Measurements from ENCODE around the gene POLR2J3. TPM values are rescaled to one million over a fixed set of nuclear protein-coding genes. Genes with fewer than 3 reads are reported as not detected.
"Not testable (repeated sequence)": the region's sequence is repeated elsewhere in the genome, so short reads cannot be mapped to it uniquely, and the experiment has no call there.

POLR2J3 gene
- total RNA-seq, 1 donor, result 43.6 TPM

DNA sequence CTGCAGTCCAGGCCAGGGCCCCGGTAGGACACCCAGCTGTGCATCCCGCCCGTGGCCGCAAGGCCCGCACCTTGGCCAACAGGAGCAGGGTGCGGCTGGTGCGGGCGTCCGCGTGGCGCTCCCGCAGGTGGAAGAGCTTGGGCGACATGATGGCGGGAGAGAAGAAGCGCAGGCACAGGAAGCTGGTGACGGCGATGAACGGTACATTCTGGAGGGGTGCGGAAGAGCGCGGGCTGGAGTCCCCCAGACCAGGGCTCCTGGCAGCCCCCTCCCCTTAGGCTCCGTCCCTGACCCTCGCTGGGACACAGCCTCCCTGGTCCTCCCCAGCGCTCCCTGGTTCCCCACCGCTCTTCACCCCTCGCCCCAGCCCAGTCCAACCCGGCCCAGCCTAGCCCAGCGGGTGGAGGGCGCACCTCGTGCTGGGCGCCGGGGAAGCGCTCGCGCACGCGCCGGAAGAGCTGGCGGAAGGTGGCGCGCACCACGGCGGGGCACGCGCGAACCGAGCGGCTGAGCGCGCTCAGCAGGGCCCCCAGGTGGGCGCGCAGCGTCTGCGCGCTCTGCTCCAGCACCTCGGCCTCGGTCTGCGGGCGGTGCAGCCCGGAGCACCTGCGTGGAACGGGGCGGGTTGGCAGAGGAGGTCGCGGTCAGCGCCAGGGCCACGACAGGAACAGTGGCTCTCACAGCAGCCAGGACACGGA lies 21.4 kb upstream of the POLR2J3 start:
- not testable (repeated sequence) for H3K4me3 ChIP-seq (ENCODE audit: low read depth, low read length); DNase-seq (ENCODE audit: low read depth)

DNA sequence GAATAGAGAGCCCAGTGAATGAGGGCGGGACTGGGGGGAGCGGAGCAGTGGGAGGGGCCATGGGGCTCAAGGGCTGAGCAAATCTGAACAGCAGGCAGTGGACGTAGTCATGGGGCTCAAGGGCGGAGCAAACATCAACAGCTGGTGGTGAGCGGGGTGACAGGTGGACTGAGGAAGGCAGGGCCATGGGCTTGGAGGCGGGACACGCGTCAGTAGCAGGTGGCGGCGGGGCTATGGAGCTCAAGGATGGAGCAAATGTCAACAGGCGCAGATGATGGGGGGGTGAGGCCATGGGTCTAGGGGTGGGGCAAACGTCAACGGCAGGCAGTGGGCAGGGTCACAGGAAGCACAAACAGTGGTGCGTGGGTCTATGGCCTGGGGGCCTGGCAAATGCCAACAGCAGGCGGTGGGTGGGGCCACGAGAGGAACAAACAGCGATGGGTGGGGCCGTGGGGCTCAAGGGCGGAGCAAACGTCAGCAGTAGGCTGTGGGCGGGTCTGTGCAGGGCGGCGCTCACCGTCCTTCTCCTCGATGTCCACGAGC lies 20.2 kb upstream of the POLR2J3 start:
- not testable (repeated sequence) for DNase-seq (ENCODE audit: low read depth); H3K4me3 ChIP-seq (ENCODE audit: low read depth, low read length)

DNA sequence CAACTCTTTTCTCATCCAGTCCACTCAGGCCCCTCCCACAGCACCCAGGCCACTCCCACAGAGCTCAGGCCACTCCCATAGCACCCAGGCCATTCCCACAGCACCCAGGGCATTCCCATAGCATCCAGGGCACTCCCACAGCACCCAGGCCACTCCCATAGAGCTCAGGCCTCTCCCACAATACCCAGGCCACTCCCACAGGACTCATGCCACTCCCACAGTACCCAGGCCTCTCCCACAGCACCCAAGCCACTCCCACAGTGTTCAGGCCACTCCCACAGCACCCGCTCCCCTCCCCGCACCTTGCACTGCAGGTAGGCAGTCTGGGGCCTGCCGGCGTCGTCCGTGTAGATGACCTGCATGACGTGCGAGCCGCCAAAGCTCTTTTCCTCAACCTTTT lies 17.5 kb upstream of the POLR2J3 start:
- H3K4me3 ChIP-seq (ENCODE audit: low read depth, low read length); DNase-seq (ENCODE audit: low read depth): not testable (repeated sequence)

DNA sequence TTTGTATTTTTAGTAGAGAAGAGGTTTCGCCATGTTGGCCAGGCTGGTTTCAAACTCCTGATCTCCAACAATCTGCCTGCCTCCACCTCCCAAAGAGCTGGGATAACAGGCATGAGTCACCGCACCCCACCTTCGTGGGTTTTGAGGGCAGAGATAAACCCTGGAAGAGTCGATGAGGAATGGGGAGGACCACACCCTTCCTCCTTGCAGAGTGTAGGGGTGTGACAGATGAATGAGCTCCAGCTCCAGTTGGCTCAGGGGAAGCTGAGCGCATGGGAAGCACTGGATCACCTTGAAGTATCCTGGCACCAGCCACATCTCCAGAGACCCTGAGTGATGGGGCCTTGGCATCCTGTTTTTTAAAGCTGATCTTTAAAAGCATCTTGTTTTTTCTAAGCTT lies 11.1 kb upstream of the POLR2J3 start:
- H3K4me3 ChIP-seq (ENCODE audit: low read depth, low read length); DNase-seq (ENCODE audit: low read depth): not testable (repeated sequence)

DNA sequence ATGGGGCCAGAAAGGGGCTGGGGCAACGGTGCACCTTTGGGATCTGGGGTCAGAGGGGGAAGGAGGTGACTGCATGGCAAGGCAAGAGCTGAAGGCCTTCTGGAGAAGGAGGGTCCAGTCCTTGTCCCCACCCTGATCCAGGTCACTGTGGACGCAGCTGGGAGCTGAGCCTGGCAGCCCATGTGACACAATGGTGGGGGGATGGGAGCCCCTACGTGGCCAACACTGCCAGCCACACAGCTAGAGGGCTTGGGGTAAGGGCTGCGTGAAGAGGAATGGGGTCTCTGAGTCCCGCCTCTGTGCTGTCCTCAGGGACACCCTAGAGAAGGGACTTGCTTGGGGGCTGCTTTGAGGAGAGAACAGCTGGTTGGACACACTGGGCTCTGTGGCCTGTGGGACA lies 9.3 kb upstream of the POLR2J3 start:
- not testable (repeated sequence) for H3K4me3 ChIP-seq (ENCODE audit: low read depth, low read length); DNase-seq (ENCODE audit: low read depth)

DNA sequence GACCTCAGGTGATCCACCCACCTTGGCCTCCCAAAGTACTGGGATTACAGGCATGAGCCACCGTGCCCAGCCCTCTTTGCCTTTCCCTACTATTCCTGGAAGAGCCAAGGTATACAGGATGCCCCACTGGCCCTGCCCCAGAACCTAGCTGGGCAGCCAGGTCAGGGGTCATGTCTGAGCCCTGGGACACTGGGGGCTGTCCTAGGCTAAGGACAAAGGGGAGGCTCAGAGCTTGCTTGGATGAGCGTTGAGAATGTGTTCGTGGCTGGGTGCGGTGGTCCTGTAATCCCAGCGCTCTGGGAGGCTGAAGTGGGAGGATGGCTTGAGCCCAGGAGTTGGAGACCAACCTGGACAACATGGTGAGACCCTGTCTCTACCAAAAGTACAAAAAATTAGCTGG lies 6.1 kb upstream of the POLR2J3 start:
- H3K4me3 ChIP-seq (ENCODE audit: low read depth, low read length); DNase-seq (ENCODE audit: low read depth): not testable (repeated sequence)

DNA sequence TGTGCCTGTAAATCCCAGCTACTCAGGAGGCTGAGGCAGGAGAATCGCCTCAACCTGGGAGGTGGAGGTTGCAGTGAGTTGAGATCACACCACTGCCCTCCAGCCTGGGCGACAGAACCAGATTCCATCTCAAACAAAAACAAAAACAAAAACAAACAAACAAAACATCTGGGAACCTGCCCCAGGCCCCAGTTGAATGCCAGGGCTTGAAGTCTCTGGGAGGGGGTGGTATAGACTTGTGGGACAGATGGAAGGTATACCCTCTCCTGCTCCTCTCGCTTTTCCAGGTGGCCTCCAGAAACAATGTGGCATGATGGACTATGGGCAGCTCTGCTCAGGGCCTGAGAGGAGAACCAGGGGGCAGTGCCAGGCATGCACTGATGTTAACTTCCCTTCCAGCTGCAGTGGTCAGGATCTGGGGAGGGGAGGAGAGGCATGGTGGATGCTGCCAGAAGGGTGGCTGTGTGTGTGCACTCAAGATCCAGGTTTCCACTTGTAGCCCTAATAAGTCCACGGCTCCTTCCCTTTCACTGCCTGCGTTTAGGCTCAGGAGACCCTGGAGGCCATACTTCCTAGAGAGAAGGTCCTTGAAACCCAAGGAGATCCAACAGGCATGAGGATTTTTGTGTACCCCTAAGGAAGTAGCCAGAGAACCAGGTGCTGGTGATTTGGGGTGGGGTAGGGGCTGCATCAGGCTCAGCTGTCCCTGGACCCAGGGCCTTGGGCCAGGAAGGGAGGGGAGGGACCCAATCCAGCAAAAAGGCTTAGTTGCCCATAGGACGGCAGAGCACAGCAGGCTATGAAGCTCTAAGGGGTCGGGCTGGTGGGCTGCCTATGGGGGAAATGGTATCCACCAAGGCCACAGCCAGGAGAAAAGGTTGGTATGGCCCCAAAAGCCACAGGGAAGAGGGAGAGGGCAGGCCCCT lies 5.2 kb upstream of the POLR2J3 start:
- not testable (repeated sequence) for DNase-seq (ENCODE audit: low read depth); H3K4me3 ChIP-seq (ENCODE audit: low read depth, low read length)

DNA sequence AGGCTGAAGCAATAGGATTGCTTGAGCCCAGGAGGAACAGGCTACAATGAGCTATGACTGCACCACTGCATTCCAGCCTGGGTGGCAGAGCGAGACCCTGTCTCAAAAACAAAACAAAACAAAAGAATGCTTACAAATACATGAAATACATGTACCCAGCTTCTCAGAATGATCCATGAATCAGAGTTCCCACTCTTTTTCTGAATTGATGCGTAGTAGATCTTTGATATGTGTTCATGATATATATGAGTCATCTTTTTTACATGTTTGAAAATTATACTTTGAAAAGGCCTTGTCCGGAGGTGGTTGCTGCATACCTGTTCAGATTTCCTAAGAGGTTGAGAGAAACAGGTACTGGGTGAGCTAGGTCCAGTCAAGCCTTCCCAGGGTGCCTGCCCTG lies 4.0 kb upstream of the POLR2J3 start:
- H3K4me3 ChIP-seq (ENCODE audit: low read depth, low read length); DNase-seq (ENCODE audit: low read depth): not testable (repeated sequence)

DNA sequence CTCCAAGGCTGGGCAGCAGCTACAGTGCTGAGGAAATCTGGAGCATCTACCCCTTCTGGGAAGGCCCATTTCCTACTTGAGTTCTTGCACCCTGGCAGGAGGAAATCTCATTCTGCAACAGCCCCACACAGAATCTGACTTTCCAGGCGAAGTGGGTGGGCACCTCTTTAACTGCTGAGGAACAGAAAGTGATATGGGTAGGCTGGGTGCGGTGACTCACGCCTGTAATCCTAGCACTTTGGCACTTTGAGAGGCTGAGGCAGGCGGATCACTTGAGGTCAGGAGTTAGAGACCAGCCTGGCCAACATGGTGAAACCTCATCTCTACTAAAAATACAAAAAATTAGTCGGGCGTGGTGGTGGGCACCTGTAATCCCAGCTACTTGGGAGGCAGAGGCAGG lies 2.2 kb upstream of the POLR2J3 start:
- not testable (repeated sequence) for H3K4me3 ChIP-seq (ENCODE audit: low read depth, low read length); DNase-seq (ENCODE audit: low read depth)

DNA sequence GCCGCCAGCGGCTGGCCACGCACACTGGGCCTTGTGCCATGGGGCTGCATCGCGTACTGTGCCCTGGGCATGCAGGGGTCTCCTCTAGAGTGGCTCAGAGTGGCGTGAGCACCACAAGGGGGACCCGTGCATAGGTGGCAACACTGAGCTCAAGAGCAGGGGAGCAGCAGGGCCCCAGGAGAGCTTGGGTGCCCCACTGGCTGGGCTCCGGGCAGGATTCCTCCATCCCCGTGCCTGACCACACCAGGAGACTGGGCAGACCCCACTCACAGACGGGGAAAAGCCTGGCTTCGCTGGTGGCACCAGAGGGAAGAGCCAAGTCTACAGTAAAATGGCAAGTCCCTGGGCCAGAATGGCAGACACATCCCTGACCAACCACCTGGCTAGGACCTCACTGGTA lies 3.8 kb downstream of the POLR2J3 start:
- H3K4me3 ChIP-seq (ENCODE audit: low read depth, low read length); DNase-seq (ENCODE audit: low read depth): not testable (repeated sequence)

DNA sequence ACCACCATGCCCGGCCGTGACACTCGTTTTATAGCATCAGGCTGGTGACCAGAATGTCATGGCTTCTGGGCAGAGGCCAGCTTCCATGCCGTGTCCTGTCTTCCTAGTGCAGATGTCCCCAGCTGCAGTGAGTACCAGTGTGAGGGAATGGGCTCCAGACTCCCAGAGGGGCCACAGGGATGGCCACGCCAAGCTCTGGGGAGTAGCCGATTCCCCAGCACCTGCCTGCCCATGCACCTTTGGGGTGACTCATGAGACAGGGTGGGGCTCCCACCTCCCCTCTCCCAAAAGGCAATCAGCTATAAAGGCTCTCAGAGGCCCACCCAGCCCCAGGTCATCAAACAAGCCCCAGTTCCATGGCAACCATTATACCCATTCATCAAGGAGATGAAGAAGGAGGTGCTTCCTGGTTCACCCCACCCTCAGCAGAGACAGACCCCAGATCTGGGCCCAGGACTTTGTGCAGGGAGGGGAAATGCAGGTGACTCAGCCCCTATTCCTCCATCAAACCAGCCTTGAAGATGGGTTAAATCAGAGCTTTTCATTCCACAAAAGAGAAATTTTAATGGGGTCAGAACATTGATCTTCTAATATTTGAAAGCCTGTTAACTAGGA lies 21.5 kb downstream of the POLR2J3 start, which contains the start of gene SPDYE2:
TSS of gene SPDYE2 (plus strand) at position 419 of the 615 bp plus-strand sequence. CDS start 2,030 bp downstream, outside the sequence.
- not testable (repeated sequence) for DNase-seq (ENCODE audit: low read depth); H3K4me3 ChIP-seq (ENCODE audit: low read depth, low read length)

DNA sequence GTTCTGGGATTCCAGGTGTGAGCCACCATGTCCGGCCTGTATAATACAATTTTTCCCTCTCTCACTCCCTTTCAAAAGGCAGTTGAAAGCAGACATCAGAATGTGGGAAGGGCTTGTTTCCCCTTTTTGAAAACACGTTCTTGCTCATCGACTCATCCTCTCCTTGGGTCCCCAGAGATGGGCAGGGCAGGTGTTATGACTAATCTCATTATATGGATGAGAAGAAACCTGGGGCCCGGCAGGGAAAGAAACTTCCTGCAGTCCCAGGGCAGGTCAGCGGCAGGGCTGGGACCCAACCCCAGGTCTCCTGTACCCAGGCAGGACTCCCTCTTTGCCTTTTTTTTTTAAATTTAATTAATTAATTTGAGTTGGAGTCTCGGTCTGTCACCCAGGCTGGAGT lies 26.0 kb downstream of the POLR2J3 start:
- not testable (repeated sequence) for H3K4me3 ChIP-seq (ENCODE audit: low read depth, low read length); DNase-seq (ENCODE audit: low read depth)

DNA sequence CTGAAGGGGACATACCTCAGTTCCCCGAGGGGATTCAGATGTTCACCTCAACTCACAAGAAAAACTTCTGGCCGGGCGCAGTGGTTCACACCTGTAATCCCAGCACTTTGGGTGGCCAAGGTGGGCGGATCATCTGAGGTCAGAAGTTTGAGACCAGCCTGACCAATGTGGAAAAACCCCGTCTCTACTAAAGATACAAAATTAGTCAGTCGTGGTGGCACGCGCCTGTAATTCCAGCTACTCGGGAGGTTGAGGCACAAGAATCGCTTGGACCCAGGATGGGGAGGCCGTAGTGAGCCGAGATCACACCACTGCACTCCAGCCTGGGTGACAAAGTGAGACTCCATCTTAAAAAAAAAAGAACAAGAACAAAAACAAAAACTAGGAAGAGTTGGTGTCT lies 27.1 kb downstream of the POLR2J3 start:
- not testable (repeated sequence) for DNase-seq (ENCODE audit: low read depth)

DNA sequence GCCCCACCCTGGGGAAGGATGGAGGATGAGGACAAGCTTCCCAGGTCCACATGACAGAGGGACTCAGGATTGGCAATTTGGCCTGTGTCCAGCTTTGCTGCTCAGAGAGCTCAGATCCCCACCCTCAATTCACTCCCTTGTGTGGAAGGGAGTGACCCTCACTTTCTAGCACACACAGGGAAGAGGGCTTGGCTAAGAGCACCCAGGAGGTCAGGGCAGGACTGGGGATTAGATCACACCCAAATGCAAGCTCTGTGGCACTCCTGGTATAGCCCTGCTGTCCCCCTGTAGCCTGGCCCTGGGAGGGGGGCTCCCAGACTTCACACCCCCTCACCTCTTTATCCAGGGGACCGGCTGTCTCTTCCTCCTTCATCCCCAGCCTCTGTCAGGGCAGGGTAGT lies 28.0 kb downstream of the POLR2J3 start:
- DNase-seq (ENCODE audit: low read depth); H3K4me3 ChIP-seq (ENCODE audit: low read depth, low read length): not testable (repeated sequence)

More for the DNA sequence above, 27.1 kb downstream of the POLR2J3 start:
- not testable (repeated sequence) for H3K4me3 ChIP-seq (ENCODE audit: low read depth, low read length)

DNA sequence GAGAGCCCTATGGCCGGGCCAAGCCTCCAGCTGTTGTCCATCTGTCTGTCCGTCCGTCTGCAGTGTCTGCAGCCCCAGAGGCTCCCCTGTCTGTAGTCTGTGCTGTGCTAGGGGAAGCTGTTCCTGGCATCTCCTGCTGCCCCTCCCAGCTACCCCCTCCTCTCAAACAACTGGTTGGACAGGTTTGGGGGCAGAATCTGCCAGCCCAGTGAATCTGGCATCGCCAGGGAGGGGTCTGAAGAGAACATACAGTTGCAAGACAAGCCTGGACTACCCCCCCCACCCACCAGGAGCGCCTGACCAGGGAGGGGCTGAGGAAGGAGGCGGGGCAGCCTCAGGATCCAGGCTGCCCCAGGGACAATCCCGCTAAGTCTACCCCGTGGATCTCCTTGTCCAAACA lies 28.8 kb downstream of the POLR2J3 start, which contains the start of gene UPK3BL2:
TSS of gene UPK3BL2 (minus strand) at position 101 of the 400 bp plus-strand sequence. CDS start at position 41, 60 bp downstream.
- not testable (repeated sequence) for DNase-seq (ENCODE audit: low read depth); H3K4me3 ChIP-seq (ENCODE audit: low read depth, low read length)

DNA sequence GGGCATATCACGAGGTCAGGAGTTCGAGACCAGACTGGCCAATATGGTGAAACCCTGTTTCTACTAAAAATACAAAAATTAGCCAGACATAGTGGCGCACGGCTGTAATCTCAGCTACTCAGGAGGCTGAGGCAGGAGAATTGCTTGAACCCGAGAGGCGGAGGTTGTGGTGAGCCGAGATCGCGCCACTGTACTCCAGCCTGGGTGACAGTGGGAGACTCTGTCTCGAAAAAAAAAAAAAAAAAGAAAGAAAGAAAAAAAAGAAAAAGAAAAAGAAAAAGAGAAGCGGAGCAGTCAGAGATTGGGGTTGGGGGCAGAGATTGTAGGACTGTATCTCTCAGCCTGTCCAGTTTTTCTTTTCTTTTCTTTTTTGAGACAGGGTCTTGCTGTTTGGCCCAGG lies 29.6 kb downstream of the POLR2J3 start:
- not testable (repeated sequence) for H3K4me3 ChIP-seq (ENCODE audit: low read depth, low read length); DNase-seq (ENCODE audit: low read depth)

DNA sequence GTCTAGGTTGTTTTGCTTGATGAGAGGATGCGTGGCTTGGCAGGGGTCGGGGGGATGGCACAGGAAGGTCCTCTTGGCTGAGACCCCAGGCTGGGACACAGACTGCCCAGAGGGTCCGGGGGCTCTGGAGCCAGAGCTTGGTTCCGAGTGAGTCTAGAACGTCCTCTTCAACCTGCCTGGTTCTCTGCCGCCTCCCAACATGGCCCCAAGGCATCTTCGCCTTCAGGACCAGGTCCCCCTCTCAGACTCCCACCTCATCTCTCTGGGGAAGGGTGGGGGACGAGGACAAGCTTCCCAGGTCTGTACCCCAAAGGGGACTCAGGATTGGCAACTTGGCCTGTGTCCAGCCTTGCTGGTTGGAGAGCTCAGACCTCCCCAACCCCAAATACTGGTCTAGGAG lies 30.3 kb downstream of the POLR2J3 start:
- not testable (repeated sequence) for H3K4me3 ChIP-seq (ENCODE audit: low read depth, low read length); DNase-seq (ENCODE audit: low read depth)

DNA sequence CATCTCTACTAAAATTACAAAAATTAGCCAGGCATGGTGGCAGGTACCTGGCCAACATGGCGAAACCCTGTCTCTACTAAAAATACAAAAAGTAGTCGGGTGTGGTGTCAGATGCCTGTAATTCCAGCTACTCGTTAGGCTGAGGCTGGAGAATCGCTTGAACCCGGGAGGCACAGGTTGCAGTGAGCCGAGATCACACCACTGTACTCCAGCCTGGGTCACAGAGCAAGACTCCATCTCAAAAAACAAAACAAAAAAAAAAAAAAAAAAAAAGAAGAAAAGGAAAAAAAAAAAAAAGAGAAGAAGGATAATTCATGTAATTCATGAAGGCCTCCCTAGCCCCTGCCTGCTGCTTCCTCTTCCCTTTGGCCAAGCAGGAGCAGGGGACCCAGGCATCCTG lies 31.8 kb downstream of the POLR2J3 start:
- not testable (repeated sequence) for H3K4me3 ChIP-seq (ENCODE audit: low read depth, low read length); DNase-seq (ENCODE audit: low read depth)

DNA sequence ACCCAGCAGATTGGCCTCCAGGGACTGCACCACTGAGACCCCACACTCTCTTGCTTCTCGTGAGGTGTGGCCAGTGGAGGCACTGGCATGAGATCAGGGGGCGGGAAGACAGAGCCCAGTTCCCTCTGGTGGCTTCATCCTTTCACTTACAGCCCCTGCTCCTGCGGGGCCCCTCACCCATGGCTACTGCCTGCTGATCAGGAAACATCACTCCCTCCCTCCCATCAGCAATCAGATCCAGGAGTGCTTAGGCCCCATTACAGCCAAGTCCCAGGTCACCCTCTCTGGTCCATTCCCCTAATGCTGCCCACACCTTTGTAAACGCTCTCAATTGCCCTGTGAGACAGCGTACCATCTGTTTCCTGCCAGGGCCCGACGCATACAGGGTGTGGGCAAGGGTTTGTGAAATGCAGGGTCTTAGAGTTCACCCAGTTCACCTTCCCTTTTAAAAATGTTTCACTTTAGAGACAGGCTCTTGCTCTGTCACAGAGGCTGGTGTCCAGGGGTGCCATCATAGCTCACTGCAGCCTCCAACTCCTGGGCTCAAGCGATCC lies 37.2 kb downstream of the POLR2J3 start:
- DNase-seq (ENCODE audit: low read depth); H3K4me3 ChIP-seq (ENCODE audit: low read depth, low read length): not testable (repeated sequence)
